ENCODE results near the gene SENP1. TPM values are rescaled to one million over a fixed set of nuclear protein-coding genes. Genes with fewer than 3 reads are reported as not detected.

The SENP1 gene
- total RNA-seq, 1 donor, result 23.9 TPM

- no peak overlapping the region for H3K4me2 ChIP-seq (ENCODE audit: insufficient read depth, low read length)
- H3K27me3 ChIP-seq (ENCODE audit: insufficient read depth, low read length), result no peaks in the 10 kb centered on the region
- no peak overlapping the region for H3K27ac ChIP-seq (ENCODE audit: low read depth, low read length)
- no peaks in the 10 kb centered on the region for H3K9me3 ChIP-seq (ENCODE audit: low read depth, low read length)
- no peaks in the 10 kb centered on the region for H4K20me1 ChIP-seq (ENCODE audit: insufficient read depth, low read length)
- no peak for DNase-seq (ENCODE audit: insufficient read length, low spot score, missing footprints)
- no peak for TF ChIP-seq CTCF (IDR thresholded peaks at IDR 0.05; ENCODE audit: extremely low read depth, low read depth, low read length)
- no peak overlapping the region for H2AFZ ChIP-seq (ENCODE audit: low read length)
- no peak overlapping the region for H3K4me3 ChIP-seq (ENCODE audit: insufficient read depth, low read length)
- H3K79me2 ChIP-seq (ENCODE audit: insufficient read depth, low read length), result no peaks in the 10 kb centered on the region
- H3K36me3 ChIP-seq (ENCODE audit: insufficient read depth, low read length), result peaks cover 32% of the 10 kb centered on the region
- no peaks in the 10 kb centered on the region for H3K4me1 ChIP-seq (ENCODE audit: insufficient read depth, low read length)
Measured at GRCh38 chr12:48071808-48072207, 34.1 kb downstream of the SENP1 start.

GRCh38 chr12:48070731-48071130 lies 35.1 kb downstream of the SENP1 start:
- no peak overlapping the region for H3K4me2 ChIP-seq (ENCODE audit: insufficient read depth, low read length)

GRCh38 chr12:48070033-48070432 lies 35.8 kb downstream of the SENP1 start:
- peaks cover 41% of the 10 kb centered on the region for H3K36me3 ChIP-seq (ENCODE audit: insufficient read depth, low read length)
- no peak overlapping the region for H3K27ac ChIP-seq (ENCODE audit: low read depth, low read length)
- H3K4me3 ChIP-seq (ENCODE audit: insufficient read depth, low read length), result no peak overlapping the region
- no peaks in the 10 kb centered on the region for H3K4me1 ChIP-seq (ENCODE audit: insufficient read depth, low read length)
- no peaks in the 10 kb centered on the region for H3K79me2 ChIP-seq (ENCODE audit: insufficient read depth, low read length)
- no peaks in the 10 kb centered on the region for H3K27me3 ChIP-seq (ENCODE audit: insufficient read depth, low read length)
- no peak for TF ChIP-seq CTCF (IDR thresholded peaks at IDR 0.05; ENCODE audit: extremely low read depth, low read depth, low read length)
- H4K20me1 ChIP-seq (ENCODE audit: insufficient read depth, low read length), result no peaks in the 10 kb centered on the region
- no peak for DNase-seq (ENCODE audit: insufficient read length, low spot score, missing footprints)
- H3K9me3 ChIP-seq (ENCODE audit: low read depth, low read length), result no peaks in the 10 kb centered on the region
- H3K4me2 ChIP-seq (ENCODE audit: insufficient read depth, low read length), result no peak overlapping the region
- H2AFZ ChIP-seq (ENCODE audit: low read length), result no peak overlapping the region

More at GRCh38 chr12:48070731-48071130, 35.1 kb downstream of the SENP1 start:
- Histone ChIP-seq H3K27me3 (ENCODE audit: insufficient read depth, low read length) (no peaks in the 10 kb centered on the region), H3K36me3 (ENCODE audit: insufficient read depth, low read length) (peaks cover 36% of the 10 kb centered on the region), H4K20me1 (ENCODE audit: insufficient read depth, low read length) (no peaks in the 10 kb centered on the region), H3K4me1 (ENCODE audit: insufficient read depth, low read length) (no peaks in the 10 kb centered on the region), H3K27ac (ENCODE audit: low read depth, low read length) (no peak overlapping the region), H3K9me3 (ENCODE audit: low read depth, low read length) (no peaks in the 10 kb centered on the region), H3K79me2 (ENCODE audit: insufficient read depth, low read length) (no peaks in the 10 kb centered on the region), H2AFZ (ENCODE audit: low read length) (no peak overlapping the region), H3K4me3 (ENCODE audit: insufficient read depth, low read length) (no peak overlapping the region)
- TF ChIP-seq CTCF (IDR thresholded peaks at IDR 0.05; ENCODE audit: extremely low read depth, low read depth, low read length), result no peak
- DNase-seq (ENCODE audit: insufficient read length, low spot score, missing footprints), result no peak

GRCh38 chr12:48069241-48069640 lies 36.6 kb downstream of the SENP1 start:
- Histone ChIP-seq H3K4me3 (ENCODE audit: insufficient read depth, low read length) (no peak overlapping the region), H3K79me2 (ENCODE audit: insufficient read depth, low read length) (no peaks in the 10 kb centered on the region), H3K36me3 (ENCODE audit: insufficient read depth, low read length) (peaks cover 37% of the 10 kb centered on the region), H3K27ac (ENCODE audit: low read depth, low read length) (no peak overlapping the region), H3K4me1 (ENCODE audit: insufficient read depth, low read length) (no peaks in the 10 kb centered on the region), H3K4me2 (ENCODE audit: insufficient read depth, low read length) (no peak overlapping the region), H3K27me3 (ENCODE audit: insufficient read depth, low read length) (no peaks in the 10 kb centered on the region), H4K20me1 (ENCODE audit: insufficient read depth, low read length) (no peaks in the 10 kb centered on the region), H2AFZ (ENCODE audit: low read length) (no peak overlapping the region), H3K9me3 (ENCODE audit: low read depth, low read length) (no peaks in the 10 kb centered on the region)
- DNase-seq (ENCODE audit: insufficient read length, low spot score, missing footprints), result no peak
- TF ChIP-seq CTCF (IDR thresholded peaks at IDR 0.05; ENCODE audit: extremely low read depth, low read depth, low read length), result no peak

Data from osteoblast (primary cell).